ENCODE data around the gene HOPX. TPM values are rescaled to one million over a fixed set of nuclear protein-coding genes. Genes with fewer than 3 reads are reported as not detected.

Gene HOPX
- polyA plus RNA-seq, 3 donors, result 13.9 to 20.4 (median 15.8) TPM

DNA sequence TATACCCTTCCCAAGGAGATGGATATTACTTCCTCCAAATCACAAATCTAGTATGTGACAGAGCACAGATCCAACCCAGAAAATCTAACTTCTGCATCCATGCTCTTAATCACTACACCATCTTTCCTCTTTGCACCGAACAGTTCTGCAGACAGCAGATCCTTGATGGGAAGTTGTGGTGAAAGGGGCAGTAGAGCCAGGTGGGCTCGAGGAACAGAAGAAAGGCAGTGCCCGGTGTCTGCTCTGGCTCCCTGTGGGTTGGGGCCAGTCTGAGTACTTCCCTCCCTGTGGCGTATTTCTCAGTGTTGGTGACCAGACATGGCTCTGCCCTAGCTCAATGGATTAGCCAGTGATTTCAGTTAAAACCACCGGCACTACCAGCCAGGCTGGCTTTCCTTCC lies 15.3 kb downstream of the HOPX start:
- DNase-seq (ENCODE audit: extremely low read depth in 1 of 11, low read depth in 9 of 11, low spot score in 4 of 11), result no peak

- DNase-seq (ENCODE audit: extremely low read depth in 1 of 11, low read depth in 9 of 11, low spot score in 4 of 11), result no peak
Observed at GRCh38 chr4:56662782-56663468, 18.2 kb downstream of the HOPX start.

DNA sequence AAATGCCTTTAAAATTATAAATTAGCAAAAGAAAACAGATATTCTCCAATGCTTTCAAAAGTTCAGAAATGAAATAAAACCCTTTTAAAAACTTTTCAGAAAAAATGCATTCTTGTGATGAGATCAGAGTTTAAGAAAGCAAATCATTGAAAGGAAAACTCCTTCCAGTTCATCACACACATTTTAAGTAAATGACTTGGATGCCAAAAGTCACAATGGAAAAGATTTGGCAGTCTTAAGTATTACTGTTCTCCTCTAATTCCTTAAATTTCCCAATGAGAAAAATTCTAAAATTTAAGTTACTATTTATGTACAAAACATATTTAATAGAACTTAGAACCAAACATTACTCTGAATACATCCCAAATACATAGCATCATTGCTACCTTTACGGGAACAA lies 21.1 kb downstream of the HOPX start:
- no peak for DNase-seq (ENCODE audit: extremely low read depth in 1 of 11, low read depth in 9 of 11, low spot score in 4 of 11)

DNA sequence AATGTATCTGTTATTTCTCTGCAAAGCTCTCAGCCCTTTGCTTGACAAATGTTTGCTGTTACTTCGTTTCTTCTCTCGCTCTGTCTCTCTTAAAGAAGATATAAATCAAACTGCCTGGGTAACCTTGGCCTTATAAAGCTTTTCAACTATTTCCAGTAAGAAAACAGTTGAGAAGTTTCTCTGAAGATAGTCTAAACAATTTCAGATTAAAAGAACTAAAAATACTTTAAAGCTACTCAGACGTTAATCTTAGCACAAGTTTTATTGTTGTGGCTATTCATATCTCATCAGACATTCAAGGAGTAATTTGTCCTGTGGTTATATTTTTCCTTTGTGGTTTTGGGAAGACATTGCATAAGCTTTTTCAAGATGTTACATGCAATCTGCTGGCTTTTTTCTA lies 22.6 kb downstream of the HOPX start:
- DNase-seq (ENCODE audit: extremely low read depth in 1 of 11, low read depth in 9 of 11, low spot score in 4 of 11), result no peak

DNA sequence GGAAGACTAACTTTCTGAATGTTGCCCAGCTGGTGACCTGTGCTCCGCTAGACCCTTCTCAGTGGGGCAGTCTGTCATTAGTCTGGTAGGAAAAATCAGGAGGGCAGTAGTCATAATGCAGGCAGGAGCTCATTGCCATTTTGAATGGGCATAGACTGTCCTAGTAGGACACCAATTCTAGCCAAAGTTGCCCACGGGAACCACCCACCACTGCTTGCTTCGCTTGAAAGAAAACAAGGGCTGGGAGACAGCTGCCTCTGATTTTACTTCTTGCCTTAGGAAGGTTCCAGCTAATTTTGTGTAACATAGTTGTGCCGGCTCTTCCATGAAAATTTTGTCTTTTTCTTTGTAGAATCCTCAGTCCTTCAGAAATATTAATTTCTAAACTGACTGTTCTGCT lies 23.3 kb downstream of the HOPX start:
- DNase-seq (ENCODE audit: extremely low read depth in 1 of 11, low read depth in 9 of 11, low spot score in 4 of 11), result no peak

DNA sequence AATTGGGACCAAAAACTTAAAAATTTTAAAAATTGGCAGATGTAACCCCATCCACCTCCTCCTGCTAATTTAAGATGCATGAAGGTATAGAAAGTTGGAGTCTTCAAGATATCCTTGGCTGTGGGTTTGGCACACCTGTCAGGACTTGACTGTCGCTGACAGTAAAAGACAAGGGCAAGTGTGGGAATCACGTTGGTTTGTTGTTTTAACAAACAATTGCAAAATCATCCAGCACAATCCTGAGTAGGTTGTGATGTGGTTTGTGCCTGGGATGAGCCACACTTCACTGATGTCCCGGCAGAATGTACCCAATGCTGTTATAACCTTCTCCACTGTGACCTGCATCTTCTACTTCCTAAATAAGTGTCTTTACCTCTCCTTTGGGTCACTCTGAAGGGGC lies 24.0 kb downstream of the HOPX start:
- no peak for DNase-seq (ENCODE audit: extremely low read depth in 1 of 11, low read depth in 9 of 11, low spot score in 4 of 11)

DNA sequence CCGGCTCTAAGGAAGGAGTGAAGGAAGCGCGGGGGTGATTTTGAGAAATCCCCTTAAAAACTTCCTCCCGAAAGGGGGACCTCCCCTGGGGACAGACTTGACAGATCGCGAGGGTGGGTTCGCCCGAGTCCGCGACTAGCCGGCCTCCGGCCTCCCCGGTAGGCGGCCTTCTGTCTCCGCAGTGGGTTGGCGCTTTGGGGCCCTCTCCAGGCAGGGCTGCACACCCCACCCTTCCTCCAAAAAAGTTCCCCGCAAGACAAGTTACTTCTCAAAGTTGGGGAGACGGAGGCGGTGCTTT lies 24.8 kb downstream of the HOPX start:
- peak in 1 of 11 donors; percentile 21 for DNase-seq (ENCODE audit: extremely low read depth in 1 of 11, low read depth in 9 of 11, low spot score in 4 of 11)

DNA sequence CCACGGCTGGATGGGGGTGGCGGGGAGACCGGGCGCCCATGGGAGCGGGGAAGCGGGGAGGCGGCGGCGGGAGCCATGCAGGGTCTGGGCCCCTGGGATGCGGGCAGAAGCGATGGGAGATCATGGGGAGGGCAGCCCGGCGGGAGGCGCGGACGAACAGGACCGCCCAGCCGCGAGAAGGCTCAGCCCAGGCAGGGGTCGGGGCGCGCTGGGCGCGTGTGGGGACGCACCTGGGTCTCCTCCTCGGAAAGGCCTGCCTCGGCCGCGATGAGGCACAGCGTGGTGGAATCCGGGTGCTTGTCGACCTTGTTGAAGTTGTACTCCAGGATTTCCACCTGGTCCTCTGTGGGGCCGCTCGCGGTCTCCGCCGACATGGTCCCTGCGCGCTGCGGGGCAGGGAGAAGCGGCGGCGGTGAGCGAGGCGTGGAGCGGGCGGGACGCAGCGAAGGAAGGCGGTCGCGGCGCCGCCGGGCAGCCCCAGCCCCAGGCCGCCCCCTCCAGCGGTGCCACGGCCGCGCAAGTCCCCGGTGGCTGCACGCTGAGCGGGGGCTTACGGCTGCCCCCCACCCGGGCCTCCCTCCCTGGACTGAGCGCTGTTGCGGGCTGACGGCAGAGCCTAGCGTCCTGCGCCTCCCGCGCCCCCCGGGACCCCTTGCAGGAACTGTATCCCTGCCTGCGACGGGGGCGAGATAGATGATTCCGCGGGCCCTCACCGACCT lies 25.3 kb downstream of the HOPX start:
- DNase-seq (ENCODE audit: extremely low read depth in 1 of 11, low read depth in 9 of 11, low spot score in 4 of 11), result peak in 1 of 11 donors; percentile 36

DNA sequence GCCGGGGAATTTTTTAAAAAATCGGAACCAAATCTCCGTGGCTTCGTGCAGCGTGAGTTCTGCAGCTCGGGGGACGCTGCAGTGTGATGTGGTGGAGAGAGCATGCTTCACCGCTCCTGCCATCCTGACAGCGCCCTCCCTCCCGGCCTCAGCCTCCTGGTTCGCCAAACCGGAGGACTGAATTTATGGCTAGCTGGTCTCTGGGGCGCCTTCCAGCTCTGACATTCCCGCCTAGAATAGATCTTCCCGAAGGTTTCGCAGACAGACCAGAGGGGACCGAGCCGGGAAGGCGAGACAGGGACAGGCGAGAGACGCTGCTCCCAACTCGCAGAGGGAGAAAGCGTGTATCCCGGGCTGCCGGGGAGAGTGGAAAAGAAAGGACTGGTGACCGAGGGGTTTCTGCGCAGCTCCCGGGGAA lies 25.9 kb downstream of the HOPX start:
- DNase-seq (ENCODE audit: extremely low read depth in 1 of 11, low read depth in 9 of 11, low spot score in 4 of 11), result peak in 3 of 11 donors; percentile 28 to 53 (median 45)

DNA sequence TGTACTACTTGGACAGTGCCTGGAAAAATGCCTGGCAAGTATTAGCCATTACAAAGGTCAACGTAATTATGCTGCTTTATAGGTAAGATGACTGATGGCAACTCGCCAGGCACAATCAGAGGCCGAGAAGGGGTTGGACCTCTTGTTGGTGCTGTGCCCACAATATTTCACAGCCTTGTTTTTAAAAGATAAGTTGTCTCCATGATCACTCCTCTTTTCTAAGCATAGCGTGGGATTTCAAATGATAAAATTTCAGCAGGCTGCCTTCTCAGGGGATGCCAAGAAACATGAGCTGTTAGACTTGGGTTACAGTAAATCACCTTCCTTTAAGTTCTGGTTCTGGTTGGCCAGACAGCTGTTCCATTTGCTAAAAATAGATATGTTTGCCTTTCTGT lies 26.9 kb downstream of the HOPX start:
- no peak for DNase-seq (ENCODE audit: extremely low read depth in 1 of 11, low read depth in 9 of 11, low spot score in 4 of 11)

DNA sequence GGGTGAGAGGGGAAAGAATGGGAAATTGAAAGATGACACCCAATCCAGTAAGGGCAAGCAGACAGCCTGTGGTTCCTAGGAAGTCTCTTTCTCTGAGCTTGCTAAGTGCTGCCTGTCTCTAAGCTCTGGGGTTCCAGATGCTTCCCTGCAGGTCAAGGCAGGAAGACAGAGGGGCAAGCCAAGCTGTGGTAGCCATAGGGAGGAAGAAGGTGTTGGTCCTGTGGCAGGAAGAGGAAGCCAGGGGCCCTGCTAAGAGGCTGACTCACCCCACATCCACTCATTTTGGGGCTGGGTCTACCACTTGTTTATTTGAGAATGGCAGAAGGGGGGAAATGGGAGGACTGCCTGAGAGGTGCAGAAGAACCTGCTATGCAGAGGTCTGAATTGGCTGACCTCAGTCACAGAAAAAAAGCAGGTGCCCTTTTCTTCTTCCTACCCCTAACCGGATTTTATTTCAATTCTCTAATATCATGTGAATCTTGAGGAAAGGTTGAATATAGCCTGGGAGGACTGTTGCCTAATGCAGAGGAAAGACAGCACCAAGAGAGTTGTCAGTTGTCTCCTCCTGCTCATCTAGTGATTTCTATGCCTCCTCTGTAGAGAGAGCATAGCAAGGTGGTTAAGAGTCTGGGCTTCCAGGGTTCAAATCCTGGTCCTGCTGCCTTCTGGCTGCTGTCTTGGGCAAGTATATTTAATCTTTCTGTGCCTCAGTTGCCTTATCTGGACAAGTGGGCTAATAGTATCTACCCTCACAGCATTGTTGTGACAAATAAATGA lies 27.4 kb downstream of the HOPX start:
- no peak for DNase-seq (ENCODE audit: extremely low read depth in 1 of 11, low read depth in 9 of 11, low spot score in 4 of 11)

GRCh38 chr4:56652196-56652595 lies 28.9 kb downstream of the HOPX start:
- no peak for DNase-seq (ENCODE audit: extremely low read depth in 1 of 11, low read depth in 9 of 11, low spot score in 4 of 11)

DNA sequence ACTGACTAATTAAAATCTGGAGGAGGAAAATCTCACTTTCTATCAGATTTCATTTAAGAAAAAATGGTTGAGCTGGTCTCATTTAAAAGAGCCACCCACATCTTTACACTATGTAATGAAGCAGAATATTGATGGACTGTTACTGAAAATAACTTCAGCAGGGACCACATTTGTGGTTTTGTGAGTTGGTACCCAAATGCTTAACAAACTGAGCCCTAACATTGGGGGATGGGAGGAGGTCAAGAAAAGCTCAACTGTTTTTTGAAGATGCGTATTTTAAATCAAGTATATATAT lies 30.1 kb downstream of the HOPX start:
- DNase-seq (ENCODE audit: extremely low read depth in 1 of 11, low read depth in 9 of 11, low spot score in 4 of 11), result no peak

DNA sequence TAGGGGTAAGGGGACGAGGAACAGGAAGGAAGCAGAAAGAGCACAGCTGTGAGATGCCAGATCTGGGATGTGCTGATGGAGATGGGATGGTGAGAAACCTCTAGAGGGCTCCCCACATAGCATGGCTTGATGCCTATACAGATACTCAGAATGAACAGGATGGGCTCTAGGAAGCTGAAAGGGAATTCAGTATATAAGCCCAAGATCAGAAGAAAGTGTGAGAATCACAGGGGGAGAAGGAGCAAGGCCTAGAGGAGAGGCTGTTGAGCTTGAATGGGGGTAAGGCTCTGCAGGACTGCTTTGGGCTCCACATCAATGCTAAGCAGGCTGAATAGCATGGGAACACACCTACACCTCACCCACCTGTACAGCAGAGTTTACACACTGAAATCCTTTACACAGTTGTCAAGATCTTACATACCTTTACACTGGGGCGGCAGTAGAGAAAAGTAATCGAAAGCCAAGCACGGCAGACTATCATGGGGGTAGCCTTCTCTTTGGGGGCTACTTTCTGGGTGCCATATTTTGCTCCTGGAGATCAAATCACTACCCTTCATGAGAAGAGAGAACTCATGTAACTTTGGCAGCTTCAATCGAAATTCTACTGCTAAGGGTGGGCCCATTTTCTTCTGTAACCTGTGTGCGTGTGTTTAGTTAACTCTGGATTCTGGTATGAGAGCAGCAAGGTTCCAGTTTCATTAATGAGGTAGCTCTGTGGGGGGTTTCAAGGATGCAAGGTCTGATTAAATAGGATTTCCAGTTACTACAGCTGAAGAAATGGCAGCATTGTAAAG lies 30.6 kb downstream of the HOPX start:
- no peak for DNase-seq (ENCODE audit: extremely low read depth in 1 of 11, low read depth in 9 of 11, low spot score in 4 of 11)

GRCh38 chr4:56649445-56650261 lies 31.4 kb downstream of the HOPX start:
- no peak for DNase-seq (ENCODE audit: extremely low read depth in 1 of 11, low read depth in 9 of 11, low spot score in 4 of 11)

DNA sequence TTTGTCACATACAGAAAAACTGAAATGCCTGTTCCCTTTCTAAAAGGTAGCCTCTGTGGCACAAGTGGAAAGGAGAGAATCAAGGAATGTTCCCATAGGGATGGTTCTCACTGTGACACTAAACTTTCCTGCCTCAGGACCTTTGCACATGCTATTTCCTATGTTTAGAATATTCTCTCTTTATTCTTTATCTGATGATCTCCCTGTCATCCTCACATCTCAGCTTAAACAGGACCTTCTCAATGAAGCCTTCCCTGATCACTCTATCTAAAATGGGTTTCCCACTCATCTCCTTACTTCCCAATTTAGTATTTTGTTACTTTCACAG lies 32.3 kb downstream of the HOPX start:
- DNase-seq (ENCODE audit: extremely low read depth in 1 of 11, low read depth in 9 of 11, low spot score in 4 of 11), result no peak

DNA sequence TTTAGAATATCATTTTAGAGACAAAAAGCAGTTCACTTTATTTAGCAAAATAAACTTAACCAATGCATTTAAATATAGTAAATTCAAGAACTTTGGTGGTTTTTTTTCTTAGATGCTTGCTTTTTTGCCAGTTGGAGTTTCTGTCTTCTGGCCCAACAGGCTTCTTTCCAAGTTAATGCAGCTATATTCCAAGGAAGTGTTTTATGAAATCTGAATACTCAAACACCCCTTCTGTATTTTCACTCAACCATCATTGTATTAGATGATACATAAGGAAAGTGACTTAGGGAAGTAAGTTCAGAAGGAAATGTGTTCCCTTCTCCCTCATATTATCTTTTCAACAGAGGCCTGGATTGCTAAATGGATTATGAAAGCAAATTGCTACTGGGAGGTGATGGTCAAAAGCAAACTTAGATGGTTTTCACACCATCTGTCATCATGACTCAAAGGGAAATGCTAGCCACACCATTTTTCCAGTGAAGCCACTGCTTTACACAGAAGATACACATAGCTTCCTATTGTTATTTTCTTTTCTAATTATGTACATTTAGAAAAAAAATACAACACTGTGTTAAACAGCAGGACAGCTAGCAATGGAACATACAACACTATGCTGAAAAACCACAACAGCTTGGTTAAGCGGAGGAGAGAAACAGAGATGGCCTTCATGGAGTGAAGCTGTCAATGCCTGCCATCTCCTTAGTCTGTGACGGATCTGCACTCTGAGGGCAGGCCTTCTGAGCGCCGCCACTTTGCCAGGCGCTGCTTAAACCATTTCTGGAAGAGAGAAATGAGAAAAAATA lies 32.9 kb downstream of the HOPX start:
- DNase-seq (ENCODE audit: extremely low read depth in 1 of 11, low read depth in 9 of 11, low spot score in 4 of 11), result no peak

- DNase-seq (ENCODE audit: extremely low read depth in 1 of 11, low read depth in 9 of 11, low spot score in 4 of 11), result no peak
Observed at GRCh38 chr4:56646341-56646740, 34.8 kb downstream of the HOPX start.

Data from renal cortex interstitium (tissue), 11 donors.